ENCODE results near the gene CDH13.

The CDH13 gene

DNA sequence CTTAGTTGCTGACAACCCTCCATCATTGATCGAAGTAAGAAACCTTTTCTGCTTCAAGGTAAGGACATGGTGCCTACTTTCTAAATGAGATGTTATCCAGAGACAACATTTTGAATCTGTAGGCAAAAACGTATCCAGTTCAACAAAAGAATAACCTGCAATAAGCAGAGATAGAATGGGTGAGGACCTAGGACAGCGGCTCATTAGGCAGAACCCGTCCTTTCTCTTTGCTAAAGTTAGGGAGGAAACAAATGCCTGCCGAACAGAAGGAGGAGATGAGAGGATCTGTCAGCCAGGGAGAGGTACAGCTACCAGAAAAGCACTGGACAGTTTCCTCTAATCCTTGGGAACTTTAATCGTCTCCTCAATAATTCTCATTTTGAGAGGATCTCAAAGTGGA is 183.3 kb downstream of the CDH13 start:
- Histone ChIP-seq H3K4me3 (ENCODE audit: low read depth in 1 of 5, low read length in 5 of 5) (no peak overlapping the region), H3K27ac (ENCODE audit: low read depth, low read length) (no peak overlapping the region), H3K4me1 (ENCODE audit: control insufficient read depth in 5 of 5, insufficient read depth in 5 of 5, low read length in 5 of 5) (no peaks in the 10 kb centered on the region), H3K36me3 (ENCODE audit: control insufficient read depth in 5 of 5, insufficient read depth in 5 of 5, low read length in 5 of 5) (no peaks in the 10 kb centered on the region), H3K9ac (ENCODE audit: low read length in 5 of 5) (no peak overlapping the region), H3K9me3 (ENCODE audit: control insufficient read depth in 5 of 5, low read length in 5 of 5) (no peaks in the 10 kb centered on the region), H3K27me3 (ENCODE audit: control insufficient read depth in 5 of 5, insufficient read depth in 4 of 5, low read length in 5 of 5) (peaks cover 0 to 3% (median 0%) of the 10 kb centered on the region in 5 donors)

- Histone ChIP-seq H3K36me3 (ENCODE audit: control insufficient read depth in 5 of 5, insufficient read depth in 5 of 5, low read length in 5 of 5) (no peaks in the 10 kb centered on the region), H3K27me3 (ENCODE audit: control insufficient read depth in 5 of 5, insufficient read depth in 4 of 5, low read length in 5 of 5) (no peaks in the 10 kb centered on the region), H3K9me3 (ENCODE audit: control insufficient read depth in 5 of 5, low read length in 5 of 5) (no peaks in the 10 kb centered on the region), H3K9ac (ENCODE audit: low read length in 5 of 5) (no peak overlapping the region), H3K4me1 (ENCODE audit: control insufficient read depth in 5 of 5, insufficient read depth in 5 of 5, low read length in 5 of 5) (no peaks in the 10 kb centered on the region), H3K4me3 (ENCODE audit: low read depth in 1 of 5, low read length in 5 of 5) (no peak overlapping the region), H3K27ac (ENCODE audit: low read depth, low read length) (no peak overlapping the region)
These were observed 187.3 kb downstream of the CDH13 start for GRCh38 chr16:82814059-82814458.

GRCh38 chr16:82819286-82819685 is 192.5 kb downstream of the CDH13 start:
- no peaks in the 10 kb centered on the region for H3K36me3 ChIP-seq (ENCODE audit: control insufficient read depth in 5 of 5, insufficient read depth in 5 of 5, low read length in 5 of 5)
- peaks cover 0 to 1% (median 0%) of the 10 kb centered on the region in 5 donors for H3K9me3 ChIP-seq (ENCODE audit: control insufficient read depth in 5 of 5, low read length in 5 of 5)
- H3K9ac ChIP-seq (ENCODE audit: low read length in 5 of 5): no peak overlapping the region
- no peaks in the 10 kb centered on the region for H3K4me1 ChIP-seq (ENCODE audit: control insufficient read depth in 5 of 5, insufficient read depth in 5 of 5, low read length in 5 of 5)
- no peak overlapping the region for H3K4me3 ChIP-seq (ENCODE audit: low read depth in 1 of 5, low read length in 5 of 5)
- H3K27ac ChIP-seq (ENCODE audit: low read depth, low read length): no peak overlapping the region
- H3K27me3 ChIP-seq (ENCODE audit: control insufficient read depth in 5 of 5, insufficient read depth in 4 of 5, low read length in 5 of 5): no peaks in the 10 kb centered on the region

- H3K4me3 ChIP-seq (ENCODE audit: low read depth in 1 of 5, low read length in 5 of 5): no peak overlapping the region
- no peaks in the 10 kb centered on the region for H3K4me1 ChIP-seq (ENCODE audit: control insufficient read depth in 5 of 5, insufficient read depth in 5 of 5, low read length in 5 of 5)
- H3K9ac ChIP-seq (ENCODE audit: low read length in 5 of 5): no peak overlapping the region
- H3K36me3 ChIP-seq (ENCODE audit: control insufficient read depth in 5 of 5, insufficient read depth in 5 of 5, low read length in 5 of 5): no peaks in the 10 kb centered on the region
- H3K27ac ChIP-seq (ENCODE audit: low read depth, low read length): no peak overlapping the region
- H3K27me3 ChIP-seq (ENCODE audit: control insufficient read depth in 5 of 5, insufficient read depth in 4 of 5, low read length in 5 of 5): no peaks in the 10 kb centered on the region
- H3K9me3 ChIP-seq (ENCODE audit: control insufficient read depth in 5 of 5, low read length in 5 of 5): peaks cover 0 to 4% (median 3%) of the 10 kb centered on the region in 5 donors
These were observed 194.1 kb downstream of the CDH13 start for GRCh38 chr16:82820855-82821254.

DNA sequence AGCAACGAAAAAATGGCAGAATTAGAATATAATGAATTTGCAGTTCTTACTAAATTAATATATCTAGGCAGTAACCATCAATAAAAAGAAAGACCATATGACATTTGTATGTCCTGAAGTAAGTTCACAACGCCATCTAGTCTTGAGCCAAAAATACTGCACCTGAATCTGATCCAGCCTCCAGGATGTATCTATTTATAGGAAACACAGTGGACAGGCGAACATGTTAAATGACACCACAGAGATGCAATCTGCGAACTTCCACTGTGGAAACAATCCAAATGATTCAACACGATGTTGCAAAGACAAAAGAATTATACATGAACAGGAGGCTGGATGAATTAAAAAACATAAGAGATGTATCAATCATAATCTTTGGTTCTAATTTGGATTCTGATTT is 197.6 kb downstream of the CDH13 start:
- H3K9ac ChIP-seq (ENCODE audit: low read length in 5 of 5): no peak overlapping the region
- peaks cover 0 to 4% (median 3%) of the 10 kb centered on the region in 5 donors for H3K9me3 ChIP-seq (ENCODE audit: control insufficient read depth in 5 of 5, low read length in 5 of 5)
- H3K27me3 ChIP-seq (ENCODE audit: control insufficient read depth in 5 of 5, insufficient read depth in 4 of 5, low read length in 5 of 5): no peaks in the 10 kb centered on the region
- H3K27ac ChIP-seq (ENCODE audit: low read depth, low read length): no peak overlapping the region
- no peaks in the 10 kb centered on the region for H3K36me3 ChIP-seq (ENCODE audit: control insufficient read depth in 5 of 5, insufficient read depth in 5 of 5, low read length in 5 of 5)
- H3K4me1 ChIP-seq (ENCODE audit: control insufficient read depth in 5 of 5, insufficient read depth in 5 of 5, low read length in 5 of 5): no peaks in the 10 kb centered on the region
- H3K4me3 ChIP-seq (ENCODE audit: low read depth in 1 of 5, low read length in 5 of 5): no peak overlapping the region

GRCh38 chr16:82829301-82829700 is 202.5 kb downstream of the CDH13 start:
- H3K36me3 ChIP-seq (ENCODE audit: control insufficient read depth in 5 of 5, insufficient read depth in 5 of 5, low read length in 5 of 5): no peaks in the 10 kb centered on the region
- no peak overlapping the region for H3K27ac ChIP-seq (ENCODE audit: low read depth, low read length)
- no peaks in the 10 kb centered on the region for H3K27me3 ChIP-seq (ENCODE audit: control insufficient read depth in 5 of 5, insufficient read depth in 4 of 5, low read length in 5 of 5)
- H3K4me1 ChIP-seq (ENCODE audit: control insufficient read depth in 5 of 5, insufficient read depth in 5 of 5, low read length in 5 of 5): peaks cover 0 to 7% (median 0%) of the 10 kb centered on the region in 5 donors
- H3K9ac ChIP-seq (ENCODE audit: low read length in 5 of 5): no peak overlapping the region
- peaks cover 0 to 3% (median 3%) of the 10 kb centered on the region in 5 donors for H3K9me3 ChIP-seq (ENCODE audit: control insufficient read depth in 5 of 5, low read length in 5 of 5)
- H3K4me3 ChIP-seq (ENCODE audit: low read depth in 1 of 5, low read length in 5 of 5): no peak overlapping the region

GRCh38 chr16:82830944-82831343 is 204.2 kb downstream of the CDH13 start:
- Histone ChIP-seq H3K4me1 (ENCODE audit: control insufficient read depth in 5 of 5, insufficient read depth in 5 of 5, low read length in 5 of 5) (peaks cover 0 to 7% (median 0%) of the 10 kb centered on the region in 5 donors), H3K9me3 (ENCODE audit: control insufficient read depth in 5 of 5, low read length in 5 of 5) (peaks cover 0 to 2% (median 0%) of the 10 kb centered on the region in 5 donors), H3K27me3 (ENCODE audit: control insufficient read depth in 5 of 5, insufficient read depth in 4 of 5, low read length in 5 of 5) (no peaks in the 10 kb centered on the region), H3K27ac (ENCODE audit: low read depth, low read length) (no peak overlapping the region), H3K9ac (ENCODE audit: low read length in 5 of 5) (no peak overlapping the region), H3K36me3 (ENCODE audit: control insufficient read depth in 5 of 5, insufficient read depth in 5 of 5, low read length in 5 of 5) (no peaks in the 10 kb centered on the region), H3K4me3 (ENCODE audit: low read depth in 1 of 5, low read length in 5 of 5) (no peak overlapping the region)

GRCh38 chr16:82832821-82833220 is 206.1 kb downstream of the CDH13 start:
- Histone ChIP-seq H3K9me3 (ENCODE audit: control insufficient read depth in 5 of 5, low read length in 5 of 5) (no peaks in the 10 kb centered on the region), H3K9ac (ENCODE audit: low read length in 5 of 5) (no peak overlapping the region), H3K4me1 (ENCODE audit: control insufficient read depth in 5 of 5, insufficient read depth in 5 of 5, low read length in 5 of 5) (peaks cover 0 to 7% (median 0%) of the 10 kb centered on the region in 5 donors), H3K27me3 (ENCODE audit: control insufficient read depth in 5 of 5, insufficient read depth in 4 of 5, low read length in 5 of 5) (no peaks in the 10 kb centered on the region), H3K27ac (ENCODE audit: low read depth, low read length) (no peak overlapping the region), H3K4me3 (ENCODE audit: low read depth in 1 of 5, low read length in 5 of 5) (no peak overlapping the region), H3K36me3 (ENCODE audit: control insufficient read depth in 5 of 5, insufficient read depth in 5 of 5, low read length in 5 of 5) (no peaks in the 10 kb centered on the region)

- Histone ChIP-seq H3K9ac (ENCODE audit: low read length in 5 of 5) (no peak overlapping the region), H3K4me1 (ENCODE audit: control insufficient read depth in 5 of 5, insufficient read depth in 5 of 5, low read length in 5 of 5) (peaks cover 0 to 7% (median 0%) of the 10 kb centered on the region in 5 donors), H3K9me3 (ENCODE audit: control insufficient read depth in 5 of 5, low read length in 5 of 5) (no peaks in the 10 kb centered on the region), H3K36me3 (ENCODE audit: control insufficient read depth in 5 of 5, insufficient read depth in 5 of 5, low read length in 5 of 5) (no peaks in the 10 kb centered on the region), H3K27me3 (ENCODE audit: control insufficient read depth in 5 of 5, insufficient read depth in 4 of 5, low read length in 5 of 5) (no peaks in the 10 kb centered on the region), H3K4me3 (ENCODE audit: low read depth in 1 of 5, low read length in 5 of 5) (no peak overlapping the region), H3K27ac (ENCODE audit: low read depth, low read length) (no peak overlapping the region)
These were observed 206.7 kb downstream of the CDH13 start for GRCh38 chr16:82833378-82833993.

GRCh38 chr16:82834151-82834815 is 207.5 kb downstream of the CDH13 start:
- Histone ChIP-seq H3K4me1 (ENCODE audit: control insufficient read depth in 5 of 5, insufficient read depth in 5 of 5, low read length in 5 of 5) (peaks cover 0 to 7% (median 0%) of the 10 kb centered on the region in 5 donors), H3K4me3 (ENCODE audit: low read depth in 1 of 5, low read length in 5 of 5) (no peak overlapping the region), H3K9ac (ENCODE audit: low read length in 5 of 5) (no peak overlapping the region), H3K27me3 (ENCODE audit: control insufficient read depth in 5 of 5, insufficient read depth in 4 of 5, low read length in 5 of 5) (no peaks in the 10 kb centered on the region), H3K36me3 (ENCODE audit: control insufficient read depth in 5 of 5, insufficient read depth in 5 of 5, low read length in 5 of 5) (no peaks in the 10 kb centered on the region), H3K27ac (ENCODE audit: low read depth, low read length) (no peak overlapping the region), H3K9me3 (ENCODE audit: control insufficient read depth in 5 of 5, low read length in 5 of 5) (no peaks in the 10 kb centered on the region)
